ENCODE measurements around the gene ATP11A.

GRCh38 chr13:112819111-112819510 is 129.3 kb downstream of the ATP11A start:
- no peak for TF ChIP-seq CTCF (IDR thresholded peaks at IDR 0.05)
- TF ChIP-seq POLR2A (IDR thresholded peaks at IDR 0.05) = no peak
